ENCODE data around the gene PAQR8.

- TF ChIP-seq CTCF (IDR thresholded peaks at IDR 0.05) (no peak), EP300 (IDR thresholded peaks at IDR 0.05) (no peak), POLR2AphosphoS5 (IDR thresholded peaks at IDR 0.05) (no peak), POLR2A (IDR thresholded peaks at IDR 0.05) (no peak)
Observed at GRCh38 chr6:52336919-52337561, 24.9 kb upstream of the PAQR8 start.
